Neural progenitor cell (in vitro differentiated cells): Measurements from ENCODE around the gene IGSF3. TPM values are rescaled to one million over a fixed set of nuclear protein-coding genes. Genes with fewer than 3 reads are reported as not detected.

ENCODE experiments used
- DNase-seq: peaks from one replicate; pipeline ENCODE4 v3.0.0-alpha.2; 2016; ENCODE audit warnings: low spot score
- H2AFZ ChIP-seq: fragments of 200-600 bp; sonication (generic); replicated peaks from 2 replicates; pipeline ENCODE4 v1.6.1; 2016; ENCODE audit warnings: antibody characterized with exemption
- H3F3A ChIP-seq: fragments of 200-600 bp; sonication (generic); 2 replicates; pipeline ENCODE4 v1.6.1; 2016; ENCODE audit warnings: antibody characterized with exemption, low read depth
- H3K27ac ChIP-seq: fragments of 200-600 bp; sonication (generic); 2 replicates; pipeline ENCODE4 v1.5.1; 2016; ENCODE audit warnings: mild to moderate bottlenecking
- H3K27me3 ChIP-seq: fragments of 200-600 bp; sonication (generic); 2 replicates; pipeline ENCODE4 v1.6.1; 2016; ENCODE audit warnings: mild to moderate bottlenecking, moderate library complexity
- H3K36me3 ChIP-seq: fragments of 200-600 bp; sonication (generic); 2 replicates; pipeline ENCODE4 v1.5.1; 2016
- H3K4me1 ChIP-seq: fragments of 200-600 bp; sonication (generic); 2 replicates; pipeline ENCODE4 v1.6.1; 2016; ENCODE audit warnings: mixed run types
- H3K4me2 ChIP-seq: fragments of 200-600 bp; sonication (generic); 2 replicates; pipeline ENCODE4 v1.6.1; 2016
- H3K4me3 ChIP-seq: fragments of 200-600 bp; sonication (generic); 2 replicates; pipeline ENCODE4 v1.5.1; 2016
- H3K79me2 ChIP-seq: fragments of 200-600 bp; sonication (generic); 2 replicates; pipeline ENCODE4 v1.6.1; 2016; ENCODE audit warnings: low read depth
- H3K9ac ChIP-seq: fragments of 200-600 bp; sonication (generic); 2 replicates; pipeline ENCODE4 v1.6.1; 2016
- H3K9me3 ChIP-seq: fragments of 200-600 bp; sonication (generic); 2 replicates; pipeline ENCODE4 v1.5.1; 2016; ENCODE audit warnings: low read depth
- H4K20me1 ChIP-seq: fragments of 200-600 bp; sonication (generic); 2 replicates; pipeline ENCODE4 v1.6.1; 2016; ENCODE audit warnings: low read depth
- H3K27ac Mint-ChIP-seq: 3 replicates; pipeline ENCODE4 v1.8.0; 2021; ENCODE audit warnings: mixed read lengths
- H3K27me3 Mint-ChIP-seq: 2 replicates; pipeline ENCODE4 v1.8.0; 2022; ENCODE audit warnings: low read depth, mild to moderate bottlenecking, inconsistent platforms, moderate library complexity, mixed read lengths; ENCODE audit not compliant: insufficient read depth
- H3K36me3 Mint-ChIP-seq: 3 replicates; pipeline ENCODE4 v1.8.0; 2021; ENCODE audit warnings: mixed read lengths
- H3K4me1 Mint-ChIP-seq: 3 replicates; pipeline ENCODE4 v1.8.0; 2021; ENCODE audit warnings: mixed read lengths
- H3K4me3 Mint-ChIP-seq: 3 replicates; pipeline ENCODE4 v1.8.0; 2021; ENCODE audit warnings: mild to moderate bottlenecking, moderate library complexity, mixed read lengths
- H3K9me3 Mint-ChIP-seq: 3 replicates; pipeline ENCODE4 v1.8.0; 2020; ENCODE audit warnings: mixed read lengths
- CTCF ChIP-seq: fragments of 200-600 bp; sonication (generic); IDR thresholded peaks from 2 replicates; pipeline ENCODE4 v1.5.1; 2017; ENCODE audit warnings: antibody characterized with exemption, mild to moderate bottlenecking
- EZH2 ChIP-seq: fragments of 200-600 bp; sonication (generic); IDR thresholded peaks from 2 replicates; pipeline ENCODE4 v1.6.1; 2017; ENCODE audit warnings: antibody characterized with exemption, mild to moderate bottlenecking, moderate library complexity
- EZH2phosphoT487 ChIP-seq: fragments of 200-600 bp; sonication (generic); IDR thresholded peaks from 2 replicates; pipeline ENCODE4 v1.6.1; 2017; ENCODE audit warnings: antibody characterized with exemption
- total RNA-seq: library from RNA; depleted of rRNA; stranded (reverse); fragments of >200 nt; gene quantifications from 2 replicates; pipeline ENCODE4 v1.2.3, GENCODE V29; 2015; ENCODE audit warnings: low replicate concordance

The IGSF3 gene
- total RNA-seq, 1 donor from 2014 or later, result 24.0 TPM

GRCh38 chr1:116580446-116581322 lies 86.8 kb downstream of the IGSF3 start:
- DNase-seq, result no peak
- no peak overlapping the region for H3K27ac Mint-ChIP-seq
- Histone ChIP-seq H3K4me3 (no peak overlapping the region), H3K79me2 (no peaks in the 10 kb centered on the region), H3K4me2 (no peak overlapping the region), H4K20me1 (no peaks in the 10 kb centered on the region), H3K36me3 (no peaks in the 10 kb centered on the region), H3K9me3 (no peaks in the 10 kb centered on the region), H3K9ac (no peak overlapping the region), H3K27me3 (no peaks in the 10 kb centered on the region), H2AFZ (no peak overlapping the region), H3K27ac (no peak overlapping the region), H3F3A (no peaks in the 10 kb centered on the region), H3K4me1 (no peaks in the 10 kb centered on the region)
- TF ChIP-seq EZH2phosphoT487, result no peak
- no peak for TF ChIP-seq EZH2
- TF ChIP-seq CTCF, result no peak
- H3K27me3 Mint-ChIP-seq, result peaks cover 2% of the 10 kb centered on the region
- no peak overlapping the region for H3K4me3 Mint-ChIP-seq
- H3K36me3 Mint-ChIP-seq, result peaks cover 3% of the 10 kb centered on the region
- no peaks in the 10 kb centered on the region for H3K9me3 Mint-ChIP-seq
- H3K4me1 Mint-ChIP-seq, result peaks cover 8% of the 10 kb centered on the region

- no peak overlapping the region for H3K4me2 ChIP-seq
- no peaks in the 10 kb centered on the region for H3K9me3 Mint-ChIP-seq
- peaks cover 16% of the 10 kb centered on the region for H3K4me1 Mint-ChIP-seq
- H3K27me3 Mint-ChIP-seq, result peaks cover 2% of the 10 kb centered on the region
- H3K27me3 ChIP-seq, result no peaks in the 10 kb centered on the region
- no peaks in the 10 kb centered on the region for H3K79me2 ChIP-seq
- no peak overlapping the region for H3K4me3 ChIP-seq
- DNase-seq, result no peak
- no peak overlapping the region for H3K27ac ChIP-seq
- no peaks in the 10 kb centered on the region for H3F3A ChIP-seq
- H3K36me3 ChIP-seq, result no peaks in the 10 kb centered on the region
- no peaks in the 10 kb centered on the region for H3K9me3 ChIP-seq
- H3K36me3 Mint-ChIP-seq, result peaks cover 3% of the 10 kb centered on the region
- H3K27ac Mint-ChIP-seq, result no peak overlapping the region
- H3K4me1 ChIP-seq, result peaks cover 3% of the 10 kb centered on the region
- no peaks in the 10 kb centered on the region for H4K20me1 ChIP-seq
- no peak overlapping the region for H3K9ac ChIP-seq
- TF ChIP-seq CTCF (no peak), EZH2 (no peak), EZH2phosphoT487 (no peak)
- no peak overlapping the region for H2AFZ ChIP-seq
- H3K4me3 Mint-ChIP-seq, result no peak overlapping the region
Measured at GRCh38 chr1:116579259-116579875, 88.2 kb downstream of the IGSF3 start.

GRCh38 chr1:116578581-116578980 lies 89.0 kb downstream of the IGSF3 start:
- no peaks in the 10 kb centered on the region for H3K36me3 ChIP-seq
- H3K9ac ChIP-seq, result no peak overlapping the region
- H3K79me2 ChIP-seq, result no peaks in the 10 kb centered on the region
- peaks cover 2% of the 10 kb centered on the region for H3K27me3 Mint-ChIP-seq
- H3K27me3 ChIP-seq, result no peaks in the 10 kb centered on the region
- peaks cover 16% of the 10 kb centered on the region for H3K4me1 Mint-ChIP-seq
- H3K4me3 ChIP-seq, result no peak overlapping the region
- DNase-seq, result no peak
- H3K9me3 ChIP-seq, result no peaks in the 10 kb centered on the region
- H3K4me3 Mint-ChIP-seq, result no peak overlapping the region
- no peak overlapping the region for H3K27ac Mint-ChIP-seq
- H3K4me2 ChIP-seq, result no peak overlapping the region
- peaks cover 2% of the 10 kb centered on the region for H3K36me3 Mint-ChIP-seq
- no peak overlapping the region for H3K27ac ChIP-seq
- H3K4me1 ChIP-seq, result peaks cover 3% of the 10 kb centered on the region
- no peaks in the 10 kb centered on the region for H4K20me1 ChIP-seq
- H3F3A ChIP-seq, result no peaks in the 10 kb centered on the region
- H2AFZ ChIP-seq, result no peak overlapping the region
- TF ChIP-seq EZH2 (no peak), EZH2phosphoT487 (no peak), CTCF (no peak)
- H3K9me3 Mint-ChIP-seq, result no peaks in the 10 kb centered on the region
